Cardiac fibroblast (primary cell): Measurements from ENCODE around the gene SIRPA.

ENCODE experiments used
- DNase-seq, 2 donors: peaks; one replicate each; pipeline versions ENCODE4 v3.0.0 to v3.0.0-alpha.2; 2010; ENCODE audit warnings: low read depth in 2 of 2
- H3K4me3 ChIP-seq, 2 donors: replicated peaks in 1 of 2; 1 replicate in 1 of 2; 2 replicates in 1 of 2; pipeline ENCODE4 v1.5.1; 2011; ENCODE audit warnings: low read depth in 2 of 2, low read length in 2 of 2, mild to moderate bottlenecking in 2 of 2, moderate library complexity in 1 of 2
- CTCF ChIP-seq: IDR thresholded peaks from one replicate; pipeline ENCODE4 v1.5.1; 2011; ENCODE audit warnings: low read depth, mild to moderate bottlenecking, low read length, inconsistent platforms

SIRPA gene

GRCh38 chr20:1951436-1952115, 56.4 kb downstream of the SIRPA start:
- H3K4me3 ChIP-seq: no peak overlapping the region
- TF ChIP-seq CTCF: no peak
- no peak for DNase-seq

GRCh38 chr20:1952737-1953530, 57.7 kb downstream of the SIRPA start:
- no peak for TF ChIP-seq CTCF
- DNase-seq: no peak
- no peak overlapping the region for H3K4me3 ChIP-seq

- TF ChIP-seq CTCF: no peak
- H3K4me3 ChIP-seq: no peak overlapping the region
- no peak for DNase-seq
These were observed 58.4 kb downstream of the SIRPA start for GRCh38 chr20:1953621-1954020.

GRCh38 chr20:1955217-1955616, 60.0 kb downstream of the SIRPA start:
- no peak overlapping the region for H3K4me3 ChIP-seq
- no peak for TF ChIP-seq CTCF
- no peak for DNase-seq

- no peak for DNase-seq
- TF ChIP-seq CTCF: no peak
- no peak overlapping the region for H3K4me3 ChIP-seq
These were observed 63.2 kb downstream of the SIRPA start for GRCh38 chr20:1958426-1958825.

- no peak for DNase-seq
- TF ChIP-seq CTCF: no peak
- no peak overlapping the region for H3K4me3 ChIP-seq
These were observed 63.9 kb downstream of the SIRPA start for GRCh38 chr20:1959156-1959555.
